ENCODE data around the gene CDON.

The CDON gene

GRCh38 chr11:125982348-125982730, 80.3 kb downstream of the CDON start:
- Histone ChIP-seq H3K79me2 (ENCODE audit: control insufficient read depth, low read length) (no peaks in the 10 kb centered on the region), H3K4me2 (ENCODE audit: low read length) (no peak overlapping the region), H4K20me1 (ENCODE audit: control insufficient read depth, insufficient read depth, low read depth, low read length) (no peaks in the 10 kb centered on the region), H3K4me3 (ENCODE audit: low read length) (no peak overlapping the region), H3K9me3 (ENCODE audit: control insufficient read depth, insufficient read depth, low read length) (no peaks in the 10 kb centered on the region), H3K27ac (ENCODE audit: low read depth, low read length) (no peak overlapping the region), H3K4me1 (ENCODE audit: control insufficient read depth, low read length) (peaks cover 4% of the 10 kb centered on the region; the same call in 1 of the 2 replicates), H3K36me3 (ENCODE audit: control insufficient read depth, low read length) (no peaks in the 10 kb centered on the region), H3K27me3 (ENCODE audit: control insufficient read depth, low read length) (no peaks in the 10 kb centered on the region; the same call in 1 of the 2 replicates), H3F3A (ENCODE audit: control insufficient read depth, insufficient read depth) (no peaks in the 10 kb centered on the region), H3K9me2 (replicated peaks; ENCODE audit: control insufficient read depth, low read length) (no peaks in the 10 kb centered on the region)
- TF ChIP-seq CTCF (IDR thresholded peaks at IDR 0.05; ENCODE audit: low read depth, low read length, poor library complexity, severe bottlenecking): no peak
- no peak for TF ChIP-seq EZH2phosphoT487 (IDR thresholded peaks at IDR 0.05; ENCODE audit: borderline replicate concordance, low read length)

GRCh38 chr11:125980436-125980835, 82.2 kb downstream of the CDON start:
- H3K4me1 ChIP-seq (ENCODE audit: control insufficient read depth, low read length): peaks cover 4% of the 10 kb centered on the region; the same call in 1 of the 2 replicates
- no peaks in the 10 kb centered on the region; the same call in 1 of the 2 replicates for H3K27me3 ChIP-seq (ENCODE audit: control insufficient read depth, low read length)
- H3K9me3 ChIP-seq (ENCODE audit: control insufficient read depth, insufficient read depth, low read length): no peaks in the 10 kb centered on the region
- no peaks in the 10 kb centered on the region for H4K20me1 ChIP-seq (ENCODE audit: control insufficient read depth, insufficient read depth, low read depth, low read length)
- H3K4me2 ChIP-seq (ENCODE audit: low read length): no peak overlapping the region
- H3K4me3 ChIP-seq (ENCODE audit: low read length): no peak overlapping the region
- no peak overlapping the region for H3K27ac ChIP-seq (ENCODE audit: low read depth, low read length)
- H3F3A ChIP-seq (ENCODE audit: control insufficient read depth, insufficient read depth): no peaks in the 10 kb centered on the region
- H3K36me3 ChIP-seq (ENCODE audit: control insufficient read depth, low read length): no peaks in the 10 kb centered on the region
- no peaks in the 10 kb centered on the region for H3K9me2 ChIP-seq (replicated peaks; ENCODE audit: control insufficient read depth, low read length)
- H3K79me2 ChIP-seq (ENCODE audit: control insufficient read depth, low read length): no peaks in the 10 kb centered on the region
- no peak for TF ChIP-seq EZH2phosphoT487 (IDR thresholded peaks at IDR 0.05; ENCODE audit: borderline replicate concordance, low read length)

GRCh38 chr11:125979511-125979910, 83.2 kb downstream of the CDON start:
- Histone ChIP-seq H4K20me1 (ENCODE audit: control insufficient read depth, insufficient read depth, low read depth, low read length) (no peaks in the 10 kb centered on the region), H3K36me3 (ENCODE audit: control insufficient read depth, low read length) (no peaks in the 10 kb centered on the region), H3K4me2 (ENCODE audit: low read length) (no peak overlapping the region), H3K4me1 (ENCODE audit: control insufficient read depth, low read length) (peaks cover 4% of the 10 kb centered on the region; the same call in 1 of the 2 replicates), H3K9me3 (ENCODE audit: control insufficient read depth, insufficient read depth, low read length) (no peaks in the 10 kb centered on the region), H3K79me2 (ENCODE audit: control insufficient read depth, low read length) (no peaks in the 10 kb centered on the region), H3K9me2 (replicated peaks; ENCODE audit: control insufficient read depth, low read length) (no peaks in the 10 kb centered on the region), H3K4me3 (ENCODE audit: low read length) (no peak overlapping the region), H3F3A (ENCODE audit: control insufficient read depth, insufficient read depth) (no peaks in the 10 kb centered on the region), H3K27ac (ENCODE audit: low read depth, low read length) (no peak overlapping the region), H3K27me3 (ENCODE audit: control insufficient read depth, low read length) (no peaks in the 10 kb centered on the region; the same call in 1 of the 2 replicates)
- TF ChIP-seq CTCF (IDR thresholded peaks at IDR 0.05; ENCODE audit: low read depth, low read length, poor library complexity, severe bottlenecking): no peak
- no peak for TF ChIP-seq EZH2phosphoT487 (IDR thresholded peaks at IDR 0.05; ENCODE audit: borderline replicate concordance, low read length)

GRCh38 chr11:125978778-125979407, 83.8 kb downstream of the CDON start:
- H3K27me3 ChIP-seq (ENCODE audit: control insufficient read depth, low read length): no peaks in the 10 kb centered on the region; the same call in 1 of the 2 replicates
- H3K27ac ChIP-seq (ENCODE audit: low read depth, low read length): no peak overlapping the region
- H3K4me1 ChIP-seq (ENCODE audit: control insufficient read depth, low read length): peaks cover 4% of the 10 kb centered on the region; the same call in 1 of the 2 replicates
- no peaks in the 10 kb centered on the region for H3K9me2 ChIP-seq (replicated peaks; ENCODE audit: control insufficient read depth, low read length)
- TF ChIP-seq CTCF (IDR thresholded peaks at IDR 0.05; ENCODE audit: low read depth, low read length, poor library complexity, severe bottlenecking) (no peak), EZH2phosphoT487 (IDR thresholded peaks at IDR 0.05; ENCODE audit: borderline replicate concordance, low read length) (no peak)
- no peaks in the 10 kb centered on the region for H4K20me1 ChIP-seq (ENCODE audit: control insufficient read depth, insufficient read depth, low read depth, low read length)
- H3K4me3 ChIP-seq (ENCODE audit: low read length): no peak overlapping the region
- no peaks in the 10 kb centered on the region for H3K9me3 ChIP-seq (ENCODE audit: control insufficient read depth, insufficient read depth, low read length)
- no peaks in the 10 kb centered on the region for H3K79me2 ChIP-seq (ENCODE audit: control insufficient read depth, low read length)
- H3F3A ChIP-seq (ENCODE audit: control insufficient read depth, insufficient read depth): no peaks in the 10 kb centered on the region
- no peaks in the 10 kb centered on the region for H3K36me3 ChIP-seq (ENCODE audit: control insufficient read depth, low read length)
- H3K4me2 ChIP-seq (ENCODE audit: low read length): no peak overlapping the region

Data from DOHH2 (cell line).